Measurements from ENCODE around the gene DOCK9. TPM values are rescaled to one million over a fixed set of nuclear protein-coding genes. Genes with fewer than 3 reads are reported as not detected.

DOCK9 gene
- total RNA-seq, 1 experiment from 2014 or later, result 4.5 TPM

GRCh38 chr13:98988780-98989179, 10.9 kb upstream of the DOCK9 start:
- CTCF ChIA-PET, result no interaction called here
- BruUV-seq (replicated peaks), result no TSS peak

GRCh38 chr13:98988277-98988676, 10.4 kb upstream of the DOCK9 start:
- intact Hi-C loops (cut with micrococcal nuclease; ENCODE audit: unreplicated experiment), result no loop called here

More at GRCh38 chr13:98988780-98989179, 10.9 kb upstream of the DOCK9 start:
- DNase-seq (ENCODE audit: low spot score), result no peak
- intact Hi-C loops (cut with micrococcal nuclease; ENCODE audit: unreplicated experiment), result no loop called here
- no peak overlapping the region for H3K27ac ChIP-seq (ENCODE audit: low read depth, low read length, poor library complexity, severe bottlenecking)
- POLR2A ChIA-PET (ENCODE audit: low non-redundant PET), result no interaction called here
- no peaks in the 10 kb centered on the region for H3K9me3 ChIP-seq (ENCODE audit: low read depth, low read length, poor library complexity, severe bottlenecking)
- no peaks in the 10 kb centered on the region for H3K27me3 ChIP-seq (replicated peaks; ENCODE audit: insufficient read depth, low read depth, low read length, poor library complexity)
- TF ChIP-seq EZH2 (IDR thresholded peaks at IDR 0.05; ENCODE audit: borderline replicate concordance, low read depth, low read length, poor library complexity, severe bottlenecking), result no peak
- TF ChIP-seq CTCF (conservative IDR thresholded peaks at IDR 0.05; ENCODE audit: low read depth, low read length), result no peak
- H3K36me3 ChIP-seq (ENCODE audit: insufficient read depth, low read length, poor library complexity, severe bottlenecking), result no peaks in the 10 kb centered on the region
- no peak overlapping the region for H3K4me3 ChIP-seq (ENCODE audit: low read depth, low read length, poor library complexity, severe bottlenecking)
- H3K4me1 ChIP-seq (ENCODE audit: insufficient read depth, low read length, poor library complexity, severe bottlenecking), result no peaks in the 10 kb centered on the region

GRCh38 chr13:98987275-98987674, 9.4 kb upstream of the DOCK9 start:
- intact Hi-C loops (cut with micrococcal nuclease; ENCODE audit: unreplicated experiment), result no loop called here
- DNase-seq (ENCODE audit: low spot score), result no peak
- POLR2A ChIA-PET (ENCODE audit: low non-redundant PET), result no interaction called here
- TF ChIP-seq EZH2 (IDR thresholded peaks at IDR 0.05; ENCODE audit: borderline replicate concordance, low read depth, low read length, poor library complexity, severe bottlenecking) (no peak), CTCF (conservative IDR thresholded peaks at IDR 0.05; ENCODE audit: low read depth, low read length) (no peak)
- BruUV-seq (replicated peaks), result no TSS peak
- H3K4me3 ChIP-seq (ENCODE audit: low read depth, low read length, poor library complexity, severe bottlenecking), result no peak overlapping the region
- CTCF ChIA-PET, result interaction anchor here (1.0 kb wide), 1 partner anchor 41 kb away, joined by 3 read pairs; no protein-coding TSS in a partner anchor
- no peaks in the 10 kb centered on the region for H3K4me1 ChIP-seq (ENCODE audit: insufficient read depth, low read length, poor library complexity, severe bottlenecking)
- H3K9me3 ChIP-seq (ENCODE audit: low read depth, low read length, poor library complexity, severe bottlenecking), result no peaks in the 10 kb centered on the region
- no peak overlapping the region for H3K27ac ChIP-seq (ENCODE audit: low read depth, low read length, poor library complexity, severe bottlenecking)
- H3K36me3 ChIP-seq (ENCODE audit: insufficient read depth, low read length, poor library complexity, severe bottlenecking), result no peaks in the 10 kb centered on the region
- H3K27me3 ChIP-seq (replicated peaks; ENCODE audit: insufficient read depth, low read depth, low read length, poor library complexity), result no peaks in the 10 kb centered on the region

More at GRCh38 chr13:98988277-98988676, 10.4 kb upstream of the DOCK9 start:
- ChIA-PET POLR2A (ENCODE audit: low non-redundant PET) (no interaction called here), CTCF (no interaction called here)
- BruUV-seq (replicated peaks), result no TSS peak
- TF ChIP-seq EZH2 (IDR thresholded peaks at IDR 0.05; ENCODE audit: borderline replicate concordance, low read depth, low read length, poor library complexity, severe bottlenecking) (no peak), CTCF (conservative IDR thresholded peaks at IDR 0.05; ENCODE audit: low read depth, low read length) (no peak)
- Histone ChIP-seq H3K4me1 (ENCODE audit: insufficient read depth, low read length, poor library complexity, severe bottlenecking) (no peaks in the 10 kb centered on the region), H3K4me3 (ENCODE audit: low read depth, low read length, poor library complexity, severe bottlenecking) (no peak overlapping the region), H3K27me3 (replicated peaks; ENCODE audit: insufficient read depth, low read depth, low read length, poor library complexity) (no peaks in the 10 kb centered on the region), H3K36me3 (ENCODE audit: insufficient read depth, low read length, poor library complexity, severe bottlenecking) (no peaks in the 10 kb centered on the region), H3K27ac (ENCODE audit: low read depth, low read length, poor library complexity, severe bottlenecking) (no peak overlapping the region), H3K9me3 (ENCODE audit: low read depth, low read length, poor library complexity, severe bottlenecking) (no peaks in the 10 kb centered on the region)
- DNase-seq (ENCODE audit: low spot score), result no peak

All from A673 (cell line).